Dermis blood vessel endothelial cell (primary cell): Measurements from ENCODE around the gene THADA. TPM values are rescaled to one million over a fixed set of nuclear protein-coding genes. Genes with fewer than 3 reads are reported as not detected.

ENCODE experiments used
- total RNA-seq: library from RNA; depleted of rRNA; stranded (reverse); fragments of >200 nt; gene quantifications from 2 replicates; pipeline ENCODE4 v1.2.3, GENCODE V29; 2014

The THADA gene
- total RNA-seq, 1 donor from 2014 or later, result 26.9 TPM

Other genes with a start within 250 kb of the THADA start
- gene PLEKHH2, start 41.2 kb upstream of the THADA start, total RNA-seq, result 0.14 and 1.5 TPM in 2 replicates
- 0.17 and 0.37 TPM in 2 replicates for gene C1GALT1C1L, start 80.4 kb upstream of the THADA start, total RNA-seq
- 7.0 and 11.2 TPM in 2 replicates for gene DYNC2LI1, start 178.0 kb upstream of the THADA start, total RNA-seq
- gene ABCG5, start 242.8 kb upstream of the THADA start, total RNA-seq, result not detected in 2 replicates
- gene ABCG8, start 242.9 kb upstream of the THADA start, total RNA-seq, result not detected in 2 replicates